H1 (cell line): Measurements from ENCODE around the gene MEIS2. TPM values are rescaled to one million over a fixed set of nuclear protein-coding genes. Genes with fewer than 3 reads are reported as not detected.
A peak's percentile ranks its signal among the peaks of the same experiment; 100 is the strongest.

Experiments
- CTCF ChIA-PET: fragments of 300-600 bp; sonication (Branson Sonifier 250); formaldehyde crosslinking; loops from one replicate; lab custom pipeline; 2021; ENCODE audit not compliant: partially characterized antibody; lab: Charles Lee
- POLR2A ChIA-PET: fragments of 300-600 bp; sonication (Branson Sonifier 250); formaldehyde crosslinking; loops from one replicate; lab custom pipeline; 2021; ENCODE audit warnings: inconsistent platforms; ENCODE audit not compliant: partially characterized antibody; lab: Charles Lee
- DNase-seq, 2 experiments: peaks; one replicate each; pipeline versions ENCODE4 v3.0.0 to v3.0.0-alpha.2; 2010 to 2022; ENCODE audit warnings: low spot score in 2 of 2, low read depth in 1 of 2, mixed read lengths in 1 of 2
- FAIRE-seq: peaks from 2 replicates; lab custom pipeline; 2011; peaks lifted over from hg19 to GRCh38; lab: Jason Lieb, UNC
- H2AFZ ChIP-seq: 2 replicates; pipeline ENCODE4 v1.8.1; 2012; ENCODE audit warnings: low read length, inconsistent platforms
- H2AK5ac ChIP-seq: 2 replicates; pipeline ENCODE4 v1.6.1; 2013; ENCODE audit warnings: low read depth, low read length
- H2BK120ac ChIP-seq: replicated peaks from 2 replicates; pipeline ENCODE3; 2013; ENCODE audit warnings: low read depth, low read length, inconsistent platforms
- H2BK12ac ChIP-seq: 2 replicates; pipeline ENCODE4 v1.6.1; 2013; ENCODE audit warnings: low read depth, low read length
- H2BK15ac ChIP-seq: 2 replicates; pipeline ENCODE4 v1.6.1; 2013; ENCODE audit warnings: low read length
- H2BK20ac ChIP-seq: 2 replicates; pipeline ENCODE4 v1.6.1; 2013; ENCODE audit warnings: low read length
- H2BK5ac ChIP-seq: 2 replicates; pipeline ENCODE4 v1.6.1; 2013; ENCODE audit warnings: low read depth, low read length
- H3K14ac ChIP-seq: 2 replicates; pipeline ENCODE4 v1.6.1; 2013; ENCODE audit warnings: inconsistent platforms; ENCODE audit not compliant: insufficient read length
- H3K18ac ChIP-seq: 2 replicates; pipeline ENCODE4 v1.6.1; 2013; ENCODE audit warnings: low read length; ENCODE audit errors: extremely low read depth
- H3K23ac ChIP-seq: 2 replicates; pipeline ENCODE4 v1.6.1; 2013; ENCODE audit warnings: inconsistent platforms; ENCODE audit not compliant: insufficient read length
- H3K23me2 ChIP-seq: 2 replicates; pipeline ENCODE4 v1.6.1; 2013; ENCODE audit warnings: low read depth, low read length
- H3K27ac ChIP-seq: 2 replicates; pipeline ENCODE4 v1.6.1; 2011; ENCODE audit warnings: low read depth, low read length, inconsistent platforms
- H3K27me3 ChIP-seq, 4 experiments: replicated peaks in 1 of 4; 1 replicate in 1 of 4; 2 replicates in 3 of 4; pipeline versions ENCODE4 v1.6.1 to v1.8.1; 2011 to 2013; ENCODE audit warnings: low read length in 3 of 4, mild to moderate bottlenecking in 3 of 4, inconsistent platforms in 2 of 4, mixed read lengths in 2 of 4, moderate library complexity in 1 of 4; ENCODE audit not compliant: control insufficient read depth in 3 of 4, insufficient read depth in 3 of 4; ENCODE audit errors: extremely low read depth in 1 of 4
- H3K36me3 ChIP-seq, 4 experiments: 2 replicates each; pipeline versions ENCODE4 v1.6.1 to v1.8.1; 2011 to 2013; ENCODE audit warnings: mild to moderate bottlenecking in 4 of 4, low read length in 3 of 4, moderate library complexity in 2 of 4, control low read depth in 1 of 4, inconsistent platforms in 1 of 4; ENCODE audit not compliant: insufficient read depth in 4 of 4, control insufficient read depth in 2 of 4
- H3K4ac ChIP-seq: replicated peaks from 2 replicates; pipeline ENCODE3; 2013; ENCODE audit warnings: low read length, low read depth, mixed read lengths, inconsistent platforms; ENCODE audit not compliant: insufficient read length
- H3K4me1 ChIP-seq, 4 experiments: replicated peaks in 1 of 4; 1 replicate in 1 of 4; 2 replicates in 3 of 4; pipeline versions ENCODE4 v1.6.1 to v1.8.1; 2011 to 2013; ENCODE audit warnings: low read length in 3 of 4, inconsistent platforms in 2 of 4, mixed read lengths in 1 of 4; ENCODE audit not compliant: insufficient read depth in 4 of 4, control insufficient read depth in 3 of 4
- H3K4me2 ChIP-seq, 2 experiments: 2 replicates each; pipeline versions ENCODE4 v1.6.1 to v1.8.1; 2011 to 2013; ENCODE audit warnings: low read depth in 2 of 2, low read length in 2 of 2, control low read depth in 1 of 2, inconsistent platforms in 1 of 2, mild to moderate bottlenecking in 1 of 2; ENCODE audit not compliant: insufficient read depth in 1 of 2
- H3K4me3 ChIP-seq, 4 experiments: fragments of 200-600, 300-600 bp in 1 of 4; sonication (generic), shearing (Covaris generic), sonication (Bioruptor Twin) in 1 of 4; 2 replicates each; pipeline versions ENCODE4 v1.5.1 to v1.8.1; 2011 to 2016; ENCODE audit warnings: low read length in 4 of 4, low read depth in 3 of 4, control low read depth in 2 of 4, inconsistent platforms in 2 of 4, mild to moderate bottlenecking in 2 of 4, mixed read lengths in 1 of 4, moderate library complexity in 1 of 4; ENCODE audit not compliant: insufficient read depth in 2 of 4; ENCODE audit errors: extremely low read depth in 1 of 4
- H3K56ac ChIP-seq: replicated peaks from 2 replicates; pipeline ENCODE3; 2013; ENCODE audit warnings: low read depth, mild to moderate bottlenecking, mixed read lengths, low read length, inconsistent platforms; ENCODE audit not compliant: insufficient read length
- H3K79me1 ChIP-seq: 2 replicates; pipeline ENCODE4 v1.6.1; 2013; ENCODE audit warnings: low read depth, low read length, control low read depth
- H3K79me2 ChIP-seq, 2 experiments: 2 replicates each; pipeline versions ENCODE4 v1.6.1 to v1.8.1; 2012 to 2013; ENCODE audit warnings: low read length in 2 of 2, mild to moderate bottlenecking in 2 of 2, inconsistent platforms in 1 of 2; ENCODE audit not compliant: insufficient read depth in 2 of 2, control insufficient read depth in 1 of 2
- H3K9ac ChIP-seq, 4 experiments: replicated peaks in 1 of 4; 1 replicate in 1 of 4; 2 replicates in 3 of 4; pipeline versions ENCODE4 v1.6.1 to v1.8.1; 2011 to 2013; ENCODE audit warnings: low read depth in 3 of 4, low read length in 3 of 4, control low read depth in 2 of 4, mild to moderate bottlenecking in 2 of 4, moderate library complexity in 2 of 4, inconsistent platforms in 1 of 4; ENCODE audit errors: extremely low read depth in 1 of 4
- H3K9me3 ChIP-seq, 2 experiments: 2 replicates each; pipeline versions ENCODE4 v1.6.1 to v1.8.1; 2012 to 2013; ENCODE audit warnings: mild to moderate bottlenecking in 2 of 2, moderate library complexity in 2 of 2, control low read depth in 1 of 2, inconsistent platforms in 1 of 2, low read depth in 1 of 2, low read length in 1 of 2, mixed read lengths in 1 of 2; ENCODE audit not compliant: insufficient read depth in 2 of 2
- H4K20me1 ChIP-seq, 2 experiments: replicated peaks in 1 of 2; 2 replicates each; pipeline versions ENCODE3 to v1.8.1; 2011 to 2013; ENCODE audit warnings: inconsistent platforms in 2 of 2, low read length in 2 of 2, mild to moderate bottlenecking in 1 of 2; ENCODE audit not compliant: insufficient read depth in 2 of 2, control insufficient read depth in 1 of 2
- H4K5ac ChIP-seq: 2 replicates; pipeline ENCODE4 v1.6.1; 2013; ENCODE audit warnings: low read length, low read depth, mixed read lengths, inconsistent platforms; ENCODE audit not compliant: insufficient read length
- H4K8ac ChIP-seq: 2 replicates; pipeline ENCODE4 v1.8.0; 2013; ENCODE audit warnings: mild to moderate bottlenecking, moderate library complexity, low read length, inconsistent platforms; ENCODE audit not compliant: insufficient read depth; ENCODE audit errors: extremely low read depth
- H4K91ac ChIP-seq: replicated peaks from 2 replicates; pipeline ENCODE3; 2013; ENCODE audit warnings: low read length, mixed read lengths, inconsistent platforms; ENCODE audit not compliant: insufficient read length
- ASH2L ChIP-seq: fragments of 200-600, 300-600 bp; sonication (generic); IDR thresholded peaks from one replicate; pipeline ENCODE4 v1.7.1; 2017; ENCODE audit warnings: low read length
- CEBPB ChIP-seq: IDR thresholded peaks from 2 replicates; pipeline ENCODE4 v1.6.1; 2012; ENCODE audit warnings: low read depth, low read length
- CTBP2 ChIP-seq: IDR thresholded peaks from 2 replicates; pipeline ENCODE4 v1.7.0; 2011; ENCODE audit warnings: borderline replicate concordance, mild to moderate bottlenecking, moderate library complexity, mixed read lengths, low read length; ENCODE audit not compliant: insufficient read depth, insufficient read length
- FOSL1 ChIP-seq: IDR thresholded peaks from 2 replicates; pipeline ENCODE4 v1.6.1; 2011; ENCODE audit warnings: mild to moderate bottlenecking, low read depth, low read length, moderate library complexity; ENCODE audit not compliant: insufficient read depth
- HDAC6 ChIP-seq: IDR thresholded peaks from one replicate; pipeline ENCODE4 v1.7.1; 2012; ENCODE audit warnings: low read depth, mild to moderate bottlenecking, inconsistent platforms, low read length, moderate library complexity
- POU5F1 ChIP-seq: IDR thresholded peaks from 2 replicates; pipeline ENCODE4 v1.6.1; 2011; ENCODE audit warnings: low read depth, mild to moderate bottlenecking, low read length, moderate library complexity
- RAD21 ChIP-seq, 2 experiments: IDR thresholded peaks in 1 of 2; conservative IDR thresholded peaks in 1 of 2; 2 replicates each; pipeline ENCODE4 v1.6.1; 2011; ENCODE audit warnings: low read depth in 2 of 2, low read length in 2 of 2, improper control_type of control experiment in 1 of 2, inconsistent platforms in 1 of 2, mild to moderate bottlenecking in 1 of 2, moderate library complexity in 1 of 2
- RBBP5 ChIP-seq: IDR thresholded peaks from 2 replicates; pipeline ENCODE4 v1.7.1; 2012; ENCODE audit warnings: low read depth, mild to moderate bottlenecking, inconsistent platforms, low read length, moderate library complexity, borderline replicate concordance
- WGBS, 2 experiments: shearing (Covaris generic) in 1 of 2; methylation state at CpG; one replicate each; pipeline versions ENCODE4 v1.1.6 to v1.1.7; 2013 to 2015; ENCODE audit warnings: low lambda C conversion rate in 2 of 2, mixed read lengths in 2 of 2, inconsistent platforms in 1 of 2, low coverage in 1 of 2, missing lambda C conversion rate in 1 of 2; ENCODE audit not compliant: insufficient replicate concordance in 2 of 2, insufficient coverage in 1 of 2, insufficient read length in 1 of 2; ENCODE audit errors: extremely low coverage in 1 of 2, missing lambda C conversion rate in 1 of 2; 5-methylcytosine and 5-hydroxymethylcytosine counted together
- long read RNA-seq, 2 experiments: library from RNA in 1 of 2; library from capped mRNA in 1 of 2; stranded (forward); transcript quantifications; one replicate each; pipeline ENCODE4 v2.0.0, GENCODE V29; 2021; ENCODE audit warnings: inconsistent platforms in 1 of 2
- polyA minus RNA-seq, 3 experiments: library from RNA; depleted of rRNA, polyadenylated mRNA; stranded (reverse); fragments of >200 nt; gene quantifications; 1 replicate in 2 of 3; 2 replicates in 1 of 3; pipeline ENCODE4 v1.2.3, GENCODE V29; 2011
- polyA plus RNA-seq, 7 experiments: library from polyadenylated mRNA; depleted of rRNA in 3 of 7; stranded (reverse) in 5 of 7; unstranded in 2 of 7; fragments of >200 nt in 5 of 7; fragments of 200-250 nt in 2 of 7; gene quantifications; 1 replicate in 5 of 7; 2 replicates in 1 of 7; 4 replicates in 1 of 7; pipeline versions ENCODE4 v1.2.1 to v1.2.3, GENCODE V29; 2011 to 2013; ENCODE audit warnings: missing spikeins in 2 of 7, mixed read lengths in 2 of 7
- total RNA-seq: library from RNA; stranded (reverse); fragmentation: NEBNext Ultra II Directional; extraction: Animal tissue kit (Norgen Biotek cat#: 25700); gene quantifications from 2 replicates; pipeline ENCODE4 v1.2.1, GENCODE V29; 2021

MEIS2 gene
- total RNA-seq: 0.22 and 0.65 TPM in 2 replicates
- 1.2 and 1.3 TPM in 2 replicates for polyA plus RNA-seq (2011; rRNA removed)
- 0.41 TPM for polyA plus RNA-seq (2011; cell fraction: cytosol; rRNA removed)
- 2.1 TPM for polyA plus RNA-seq (2011; cell fraction: nucleus; rRNA removed)
- 0.25 to 1.9 TPM (median 0.37 TPM) in 4 replicates for polyA plus RNA-seq (2012, experiment 1 of 2)
- polyA plus RNA-seq (2012, experiment 2 of 2): 0.08 TPM
- polyA plus RNA-seq (2013, experiment 1 of 2): 0.16 TPM
- polyA plus RNA-seq (2013, experiment 2 of 2): 0.24 TPM
- polyA minus RNA-seq (2011; rRNA and poly(A)+ RNA removed): 0.88 and 2.0 TPM in 2 replicates
- polyA minus RNA-seq (2011; cell fraction: cytosol; rRNA and poly(A)+ RNA removed): not detected
- 4.5 TPM for polyA minus RNA-seq (2011; cell fraction: nucleus; rRNA and poly(A)+ RNA removed)
- long read RNA-seq, experiment 1: 0 reads
- long read RNA-seq, experiment 2: 0 reads

GRCh38 chr15:37100109-37100965 is at the start of gene MEIS2:
Gene MEIS2 (minus strand): TSS chr15:37100549. CDS start chr15:37099466, 1,083 bp downstream.
- POLR2A ChIA-PET: interaction anchor here (0.6 to 1.2 kb wide), 5 partner anchors 11 to 223 kb away, joined by 3 to 4 read pairs (median 3); no protein-coding TSS in a partner anchor
- no peak within 1 kb of the TSS for H3K27ac ChIP-seq
- TF ChIP-seq RBBP5: peak; percentile 56; the same call in 1 of the 2 replicates
- peak; percentile 78 for TF ChIP-seq ASH2L
- TF ChIP-seq CEBPB: no peak
- no peak for TF ChIP-seq HDAC6
- peak; percentile 98 for TF ChIP-seq CTBP2
- TF ChIP-seq RAD21 (IDR thresholded peaks at IDR 0.05 in 1 of 2, conservative IDR thresholded peaks at IDR 0.05 in 1 of 2; ENCODE audit: low read depth in 2 of 2, low read length in 2 of 2): peak in 1 of 2 experiments; percentile 14; a peak in 1 of 4 replicates
- TF ChIP-seq POU5F1: no peak
- no peak for TF ChIP-seq FOSL1

More at GRCh38 chr15:37100109-37100965, at the start of gene MEIS2:
- H3K4me2 ChIP-seq: peak within 1 kb of the TSS; percentile 91 to 92
- H3K18ac ChIP-seq: peak within 1 kb of the TSS; percentile 60
- no peak within 1 kb of the TSS for H3K14ac ChIP-seq
- H3K56ac ChIP-seq: no peak within 1 kb of the TSS
- 0% methylated on average over 22 of the region's 67 CpGs; no CpG with 5 or more reads in 1 of the 2 experiments for whole genome bisulfite sequencing, 2 experiments
- CTCF ChIA-PET: interaction anchor here (0.7 to 9.9 kb wide), 5 partner anchors 34 to 403 kb away, joined by 3 to 130 read pairs (median 3); no protein-coding TSS in a partner anchor
- 0 out of 2 replicates have a peak within 1 kb of the TSS, but pooled peaks have one; percentile 7 for H2BK20ac ChIP-seq
- peak within 1 kb of the TSS; percentile 33 to 81 (median 73) for H3K4me3 ChIP-seq
- H4K5ac ChIP-seq: peak within 1 kb of the TSS; percentile 21
- peaks cover 4 to 31% (median 17%) of the 10 kb centered on the region in 4 experiments for H3K4me1 ChIP-seq
- no peak within 1 kb of the TSS for H3K9ac ChIP-seq
- peaks cover 0 to 5% of the 10 kb centered on the region in 2 experiments for H4K20me1 ChIP-seq
- no peaks in the 10 kb centered on the region for H3K79me2 ChIP-seq
- DNase-seq (peak in 1 of 2 experiments; percentile 82), FAIRE-seq (no peak)
- H3K79me1 ChIP-seq: no peaks in the 10 kb centered on the region
- H2BK12ac ChIP-seq: no peak within 1 kb of the TSS
- H2BK120ac ChIP-seq: no peak within 1 kb of the TSS
- no peaks in the 10 kb centered on the region for H3K36me3 ChIP-seq
- peak within 1 kb of the TSS; percentile 43; the same call in 1 of the 2 replicates for H2AFZ ChIP-seq
- no peak within 1 kb of the TSS; the same call in 1 of the 2 replicates for H2BK5ac ChIP-seq
- H3K4ac ChIP-seq: no peak within 1 kb of the TSS
- no peaks in the 10 kb centered on the region for H3K9me3 ChIP-seq
- no peak within 1 kb of the TSS for H4K91ac ChIP-seq
- no peak within 1 kb of the TSS for H3K23ac ChIP-seq
- H4K8ac ChIP-seq: peak within 1 kb of the TSS; percentile 11; the same call in 1 of the 2 replicates
- H3K23me2 ChIP-seq: peaks cover 31% of the 10 kb centered on the region
- H2BK15ac ChIP-seq: no peak within 1 kb of the TSS
- H3K27me3 ChIP-seq: peaks cover 36 to 79% (median 69%) of the 10 kb centered on the region in 4 experiments
- H2AK5ac ChIP-seq: no peak within 1 kb of the TSS
